Panc1 (cell line): ENCODE data around the gene TRIM17.

ENCODE experiments used
- SIN3A ChIP-seq: IDR thresholded peaks from 2 replicates; pipeline ENCODE4 v1.6.1; 2012; ENCODE audit warnings: low read depth, mild to moderate bottlenecking, low read length, moderate library complexity, borderline replicate concordance; ENCODE audit not compliant: insufficient read depth
- TF ChIP-seq, protein P1 (sequence below): fragments of 450-650 bp; IDR thresholded peaks from 2 replicates; pipeline ENCODE4 v1.5.1; 2017; ENCODE audit warnings: mild to moderate bottlenecking

- no peak for TF ChIP-seq SIN3A
- TF ChIP-seq, protein P1, sequence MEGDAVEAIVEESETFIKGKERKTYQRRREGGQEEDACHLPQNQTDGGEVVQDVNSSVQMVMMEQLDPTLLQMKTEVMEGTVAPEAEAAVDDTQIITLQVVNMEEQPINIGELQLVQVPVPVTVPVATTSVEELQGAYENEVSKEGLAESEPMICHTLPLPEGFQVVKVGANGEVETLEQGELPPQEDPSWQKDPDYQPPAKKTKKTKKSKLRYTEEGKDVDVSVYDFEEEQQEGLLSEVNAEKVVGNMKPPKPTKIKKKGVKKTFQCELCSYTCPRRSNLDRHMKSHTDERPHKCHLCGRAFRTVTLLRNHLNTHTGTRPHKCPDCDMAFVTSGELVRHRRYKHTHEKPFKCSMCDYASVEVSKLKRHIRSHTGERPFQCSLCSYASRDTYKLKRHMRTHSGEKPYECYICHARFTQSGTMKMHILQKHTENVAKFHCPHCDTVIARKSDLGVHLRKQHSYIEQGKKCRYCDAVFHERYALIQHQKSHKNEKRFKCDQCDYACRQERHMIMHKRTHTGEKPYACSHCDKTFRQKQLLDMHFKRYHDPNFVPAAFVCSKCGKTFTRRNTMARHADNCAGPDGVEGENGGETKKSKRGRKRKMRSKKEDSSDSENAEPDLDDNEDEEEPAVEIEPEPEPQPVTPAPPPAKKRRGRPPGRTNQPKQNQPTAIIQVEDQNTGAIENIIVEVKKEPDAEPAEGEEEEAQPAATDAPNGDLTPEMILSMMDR = no peak
Measured at GRCh38 chr1:228453614-228454013, 37.0 kb upstream of the TRIM17 start.
